ENCODE measurements around the gene IGFBP2. TPM values are rescaled to one million over a fixed set of nuclear protein-coding genes. Genes with fewer than 3 reads are reported as not detected.
"Not testable (repeated sequence)": the region's sequence is repeated elsewhere in the genome, so short reads cannot be mapped to it uniquely, and the experiment has no call there.

Gene IGFBP2
- total RNA-seq, 2 donors from 2014 or later, result 106 to 177 TPM

DNA sequence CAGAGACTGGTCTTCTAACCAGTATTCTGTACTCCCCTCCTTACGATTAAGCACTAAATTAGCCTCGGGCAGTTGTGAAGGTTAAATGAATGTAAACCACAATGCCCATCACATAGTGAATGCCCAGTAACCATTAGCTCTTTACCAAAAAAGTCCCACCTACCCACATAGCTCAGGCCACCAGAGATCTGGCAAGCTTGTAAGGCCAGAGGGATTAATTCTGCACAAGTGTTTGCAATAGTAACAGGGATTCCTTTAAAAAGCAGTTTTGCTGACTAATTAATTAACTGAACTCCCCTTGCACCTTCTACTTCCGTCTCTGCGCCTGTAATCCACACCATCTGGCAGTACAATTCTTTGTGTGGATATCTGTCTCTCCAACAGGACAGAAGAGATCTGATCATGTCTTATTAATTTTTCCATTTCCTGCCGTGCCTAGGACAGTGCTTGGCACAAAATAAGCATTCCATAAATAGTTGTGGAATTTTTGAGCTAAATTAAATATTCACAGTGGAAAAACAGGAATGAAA is 36.2 kb upstream of the IGFBP2 start:
- DNase-seq, result no peak
- Histone ChIP-seq H3K36me3 (no peaks in the 10 kb centered on the region), H3K27ac (no peak overlapping the region), H3K4me1 (no peaks in the 10 kb centered on the region), H3K27me3 (no peaks in the 10 kb centered on the region), H3K4me3 (no peak overlapping the region), H3K9me3 (no peaks in the 10 kb centered on the region), H3K9ac (ENCODE audit: low read depth in 2 of 2, low read length in 2 of 2) (no peak overlapping the region)
- no peak for TF ChIP-seq CTCF (IDR thresholded peaks at IDR 0.05)
- intact Hi-C loops (cut with DNase I), result no loop called here

- intact Hi-C loops (cut with DNase I); H3K9ac ChIP-seq (ENCODE audit: low read depth in 2 of 2, low read length in 2 of 2); H3K27ac ChIP-seq; H3K27me3 ChIP-seq; H3K4me1 ChIP-seq; H3K36me3 ChIP-seq; H3K4me3 ChIP-seq; DNase-seq; H3K9me3 ChIP-seq: not testable (repeated sequence)
Observed at GRCh38 chr2:216597825-216598224, 35.4 kb upstream of the IGFBP2 start.

- no peak for DNase-seq
- no peak overlapping the region for H3K9ac ChIP-seq (ENCODE audit: low read depth in 2 of 2, low read length in 2 of 2)
- intact Hi-C loops (cut with DNase I), result no loop called here
- no peaks in the 10 kb centered on the region for H3K27me3 ChIP-seq
- no peak overlapping the region for H3K27ac ChIP-seq
- no peaks in the 10 kb centered on the region for H3K4me1 ChIP-seq
- no peaks in the 10 kb centered on the region for H3K9me3 ChIP-seq
- H3K4me3 ChIP-seq, result no peak overlapping the region
- H3K36me3 ChIP-seq, result no peaks in the 10 kb centered on the region
- TF ChIP-seq CTCF (IDR thresholded peaks at IDR 0.05), result no peak
Observed at GRCh38 chr2:216601632-216602409, 31.4 kb upstream of the IGFBP2 start.

DNA sequence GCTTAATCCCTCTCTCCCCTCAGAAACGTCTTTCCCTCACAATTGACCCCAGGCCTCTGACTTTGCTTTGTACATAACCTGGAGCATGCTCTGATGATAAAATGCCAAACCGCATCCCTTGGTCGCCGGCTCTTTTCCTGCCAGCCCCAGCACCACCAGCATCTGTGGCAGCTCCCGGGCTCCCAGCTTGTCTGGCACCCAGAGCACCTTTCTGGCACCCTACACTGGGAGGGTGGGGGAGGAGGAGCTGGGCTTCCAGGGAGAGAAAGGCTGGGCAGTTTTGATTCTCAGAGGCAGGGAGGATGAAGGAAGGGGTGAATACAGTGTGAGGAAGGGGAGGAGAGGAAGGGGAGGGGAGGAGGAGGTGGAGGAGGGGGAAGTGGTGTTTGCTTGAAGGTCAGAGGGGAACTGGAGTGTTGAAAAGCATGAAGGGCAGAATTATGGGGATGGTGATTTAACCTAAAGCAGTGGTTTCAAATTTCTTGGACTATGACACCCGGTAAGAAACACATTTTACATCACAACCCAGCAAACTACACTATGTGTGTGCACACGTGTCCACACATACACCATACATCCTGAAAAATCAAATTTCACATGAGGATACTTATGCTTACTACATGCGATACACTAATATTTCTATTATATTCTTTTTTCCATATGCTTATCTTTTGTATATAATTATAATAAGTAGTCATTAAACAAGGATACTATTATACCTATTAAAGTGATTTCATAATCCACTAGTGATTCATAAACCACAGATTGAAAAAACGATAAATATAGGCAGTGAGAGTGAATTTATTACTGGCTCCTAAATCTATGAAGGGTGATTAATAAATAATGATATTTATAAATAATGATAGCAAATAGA is 30.0 kb upstream of the IGFBP2 start:
- Histone ChIP-seq H3K9me3 (no peaks in the 10 kb centered on the region), H3K4me3 (no peak overlapping the region), H3K27me3 (no peaks in the 10 kb centered on the region), H3K27ac (no peak overlapping the region), H3K4me1 (no peaks in the 10 kb centered on the region), H3K9ac (ENCODE audit: low read depth in 2 of 2, low read length in 2 of 2) (no peak overlapping the region), H3K36me3 (no peaks in the 10 kb centered on the region)
- no peak for TF ChIP-seq CTCF (IDR thresholded peaks at IDR 0.05)
- intact Hi-C loops (cut with DNase I), result no loop called here
- DNase-seq, result no peak

DNA sequence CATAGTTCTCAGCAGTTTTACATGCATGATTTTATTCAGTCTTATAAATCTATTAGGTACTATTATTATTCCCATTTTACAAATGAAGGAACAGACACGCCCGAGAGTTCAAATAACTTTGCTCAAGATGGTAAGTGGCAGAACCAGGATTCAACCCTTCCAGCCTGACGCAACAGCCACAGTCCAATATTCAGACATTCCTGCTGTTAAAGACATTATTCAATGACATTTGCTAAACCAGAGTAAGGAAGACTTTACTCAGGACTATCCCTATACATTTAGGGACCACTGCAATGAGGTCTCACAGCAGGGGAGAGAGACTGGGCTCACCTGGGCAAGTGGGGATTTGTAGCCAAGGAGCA is 29.4 kb upstream of the IGFBP2 start:
- intact Hi-C loops (cut with DNase I), result no loop called here

More for the DNA sequence above, 29.4 kb upstream of the IGFBP2 start:
- H3K4me1 ChIP-seq, result no peaks in the 10 kb centered on the region
- no peaks in the 10 kb centered on the region for H3K9me3 ChIP-seq
- no peak overlapping the region for H3K27ac ChIP-seq
- H3K9ac ChIP-seq (ENCODE audit: low read depth in 2 of 2, low read length in 2 of 2), result no peak overlapping the region
- H3K27me3 ChIP-seq, result no peaks in the 10 kb centered on the region
- TF ChIP-seq CTCF (IDR thresholded peaks at IDR 0.05), result no peak
- no peaks in the 10 kb centered on the region for H3K36me3 ChIP-seq
- no peak overlapping the region for H3K4me3 ChIP-seq
- no peak for DNase-seq
